LNCAP (cell line): ENCODE data around the gene WDR27.

Source experiments
- CTCF ChIP-seq: fragments of 450-650 bp; IDR thresholded peaks from 2 replicates; pipeline ENCODE4 v1.5.1; 2017; ENCODE audit warnings: mild to moderate bottlenecking

The WDR27 gene

GRCh38 chr6:169689287-169689686 is 12.5 kb downstream of the WDR27 start:
- no peak for TF ChIP-seq CTCF

DNA sequence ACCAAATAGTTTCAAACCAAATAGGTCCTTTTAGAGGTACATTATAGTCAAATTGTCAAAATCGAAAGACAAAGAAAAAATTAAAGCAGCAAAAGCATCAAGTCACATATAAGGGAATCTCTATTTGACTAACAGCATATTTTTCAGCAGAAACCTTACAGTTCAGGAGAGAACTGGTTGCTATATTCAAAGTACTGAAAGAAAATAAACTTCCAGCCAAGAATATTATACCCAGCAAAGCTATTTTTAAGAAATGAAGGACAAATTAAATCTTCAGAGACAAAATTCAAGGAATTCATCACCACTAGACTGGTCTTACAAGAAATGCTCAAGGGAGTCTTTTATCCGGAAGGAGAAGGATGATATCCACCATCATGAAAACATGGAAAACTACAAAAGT is 16.0 kb downstream of the WDR27 start:
- TF ChIP-seq CTCF, result no peak

GRCh38 chr6:169684056-169684455 is 17.8 kb downstream of the WDR27 start:
- no peak for TF ChIP-seq CTCF

DNA sequence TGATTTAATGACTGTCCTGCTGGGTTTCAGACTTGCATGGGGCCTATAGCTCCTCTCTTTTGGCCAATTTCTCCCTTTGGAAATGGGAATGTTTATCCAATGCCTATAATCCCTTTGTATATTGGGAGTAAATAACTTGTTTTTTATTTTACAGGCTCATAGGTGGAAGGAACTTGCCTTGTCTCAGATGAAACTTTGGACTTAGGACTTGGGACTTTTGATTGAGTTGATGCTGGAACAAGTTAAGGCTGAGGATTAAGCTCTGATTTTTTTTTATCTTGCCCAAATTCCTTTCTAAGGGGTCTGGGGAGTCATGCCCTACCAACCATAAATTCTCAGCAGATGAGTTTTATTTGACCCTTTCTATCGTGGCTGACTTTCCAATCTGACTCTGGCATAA is 23.5 kb downstream of the WDR27 start:
- no peak for TF ChIP-seq CTCF

GRCh38 chr6:169677096-169677495 is 24.7 kb downstream of the WDR27 start:
- no peak for TF ChIP-seq CTCF

DNA sequence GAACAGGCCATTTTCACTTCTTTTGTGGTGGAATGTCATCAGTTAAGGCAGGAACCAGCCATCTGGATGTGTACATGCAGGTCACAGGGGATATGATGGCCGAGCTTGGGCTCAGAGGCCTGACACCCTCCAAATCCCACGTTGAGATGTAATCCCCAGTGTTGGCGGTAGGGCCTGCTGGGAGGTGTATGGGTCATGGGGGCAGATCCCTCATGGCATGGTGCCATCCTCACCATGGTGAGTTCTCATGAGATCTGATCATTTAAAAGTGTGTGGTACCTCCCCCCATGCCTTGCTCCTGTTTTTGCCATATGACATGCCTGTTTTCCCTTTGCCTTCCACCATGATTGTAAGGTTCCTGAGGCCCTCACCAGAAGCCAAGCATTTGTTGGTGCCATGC is 26.8 kb downstream of the WDR27 start:
- TF ChIP-seq CTCF, result no peak

DNA sequence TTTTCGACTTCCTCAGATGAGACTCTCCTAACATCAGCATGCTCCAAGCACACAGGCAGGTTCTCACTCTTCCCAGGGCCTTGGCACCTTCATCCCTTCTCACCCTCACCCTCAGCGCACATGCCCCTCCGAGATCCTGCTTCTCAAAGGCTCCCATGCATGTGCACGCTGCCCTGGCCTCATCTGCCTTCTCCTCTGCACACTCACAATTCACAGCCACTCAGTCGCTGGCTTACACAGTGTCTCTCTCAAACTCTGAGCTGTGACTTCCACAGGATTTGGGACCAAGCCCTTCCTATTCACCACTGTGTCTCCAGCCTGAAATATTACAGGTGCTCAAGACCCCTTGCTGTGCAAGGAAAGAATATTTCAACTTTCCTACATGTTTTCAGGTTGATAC is 30.3 kb downstream of the WDR27 start:
- no peak for TF ChIP-seq CTCF

- no peak for TF ChIP-seq CTCF
These were observed 31.9 kb downstream of the WDR27 start for GRCh38 chr6:169669889-169670288.
